OCI-LY1 (cell line): Measurements from ENCODE around the gene PRPF4.
"Not testable (repeated sequence)": the region's sequence is repeated elsewhere in the genome, so short reads cannot be mapped to it uniquely, and the experiment has no call there.

ENCODE experiments used
- H2AFZ ChIP-seq: fragments of 200-600 bp; sonication (generic), shearing (Covaris generic); 2 replicates; pipeline ENCODE4 v1.6.0; 2014; ENCODE audit warnings: antibody characterized with exemption, mild to moderate bottlenecking, low read length
- H3F3A ChIP-seq: fragments of 200-600 bp; sonication (generic), shearing (Covaris generic); 2 replicates; pipeline ENCODE4 v1.6.0; 2014; ENCODE audit warnings: mild to moderate bottlenecking, antibody characterized with exemption, low read length, moderate library complexity; ENCODE audit not compliant: insufficient read depth
- H3K27ac ChIP-seq: fragments of 200-600 bp; sonication (generic); 2 replicates; pipeline ENCODE4 v1.5.1; 2014; ENCODE audit warnings: low read length, mixed run types, mild to moderate bottlenecking, low read depth; ENCODE audit not compliant: poor library complexity, severe bottlenecking
- H3K27me3 ChIP-seq: fragments of 200-600 bp; sonication (generic); 2 replicates; pipeline ENCODE4 v1.6.0; 2014; ENCODE audit warnings: antibody characterized with exemption, mild to moderate bottlenecking, low read length, moderate library complexity; ENCODE audit not compliant: insufficient read depth
- H3K36me3 ChIP-seq: fragments of 200-600 bp; sonication (generic); 2 replicates; pipeline ENCODE4 v1.6.1; 2014; ENCODE audit warnings: mild to moderate bottlenecking, antibody characterized with exemption, low read length, moderate library complexity, mixed read lengths; ENCODE audit not compliant: insufficient read depth
- H3K4me1 ChIP-seq: fragments of 200-600 bp; sonication (generic); 2 replicates; pipeline ENCODE4 v1.5.1; 2014; ENCODE audit warnings: mild to moderate bottlenecking, low read length, moderate library complexity; ENCODE audit not compliant: insufficient read depth, severe bottlenecking
- H3K4me2 ChIP-seq: fragments of 200-600 bp; sonication (generic), shearing (Covaris generic); 2 replicates; pipeline ENCODE4 v1.6.1; 2014; ENCODE audit warnings: low read length
- H3K4me3 ChIP-seq: fragments of 200-600 bp; sonication (generic); 2 replicates; pipeline ENCODE4 v1.5.1; 2014; ENCODE audit warnings: low read length, low read depth, mild to moderate bottlenecking, mixed read lengths; ENCODE audit not compliant: poor library complexity, severe bottlenecking
- H3K79me2 ChIP-seq: fragments of 200-600 bp; shearing (Covaris generic); 2 replicates; pipeline ENCODE4 v1.6.1; 2016; ENCODE audit warnings: mixed run types, low read length, mixed read lengths; ENCODE audit not compliant: insufficient read depth
- H3K9ac ChIP-seq: fragments of 200-600 bp; sonication (generic), shearing (Covaris generic); 2 replicates; pipeline ENCODE4 v1.6.1; 2014; ENCODE audit warnings: mild to moderate bottlenecking, low read length, mixed read lengths
- H3K9me2 ChIP-seq: fragments of 200-600 bp; sonication (generic), shearing (Covaris generic); 2 replicates; pipeline ENCODE4 v1.6.1; 2014; ENCODE audit warnings: low read depth, mild to moderate bottlenecking, low read length, mixed read lengths
- H3K9me3 ChIP-seq: fragments of 200-600 bp; shearing (Covaris generic); 2 replicates; pipeline ENCODE4 v1.6.1; 2014; ENCODE audit warnings: low read length, mixed read lengths
- H4K20me1 ChIP-seq: fragments of 200-600 bp; sonication (generic), shearing (Covaris generic); 2 replicates; pipeline ENCODE4 v1.6.0; 2016; ENCODE audit warnings: mild to moderate bottlenecking, low read length; ENCODE audit not compliant: insufficient read depth
- CTCF ChIP-seq: fragments of 200-600 bp; sonication (generic), shearing (Covaris generic); IDR thresholded peaks from 2 replicates; pipeline ENCODE4 v1.5.1; 2017; ENCODE audit warnings: mild to moderate bottlenecking, antibody characterized with exemption, low read length, moderate library complexity, mixed read lengths
- EZH2 ChIP-seq: fragments of 200-600 bp; sonication (generic), shearing (Covaris generic); IDR thresholded peaks from 2 replicates; pipeline ENCODE4 v1.8.0; 2017; ENCODE audit warnings: borderline replicate concordance, mixed run types, mild to moderate bottlenecking, antibody characterized with exemption, low read length, moderate library complexity, mixed read lengths

Gene PRPF4

GRCh38 chr9:113231701-113232100 is 43.8 kb upstream of the PRPF4 start:
- no peak overlapping the region for H3K4me2 ChIP-seq
- no peak overlapping the region for H3K27ac ChIP-seq
- H3K79me2 ChIP-seq = no peaks in the 10 kb centered on the region
- no peak overlapping the region for H2AFZ ChIP-seq
- no peaks in the 10 kb centered on the region for H3K9me3 ChIP-seq
- H3F3A ChIP-seq = no peaks in the 10 kb centered on the region
- peaks cover 17% of the 10 kb centered on the region for H3K4me1 ChIP-seq
- TF ChIP-seq CTCF = no peak
- no peak for TF ChIP-seq EZH2
- no peaks in the 10 kb centered on the region for H3K9me2 ChIP-seq
- no peak overlapping the region for H3K4me3 ChIP-seq
- H3K36me3 ChIP-seq = no peaks in the 10 kb centered on the region
- no peak overlapping the region for H3K9ac ChIP-seq
- H3K27me3 ChIP-seq = no peaks in the 10 kb centered on the region
- no peaks in the 10 kb centered on the region for H4K20me1 ChIP-seq

GRCh38 chr9:113235701-113236255 is 39.7 kb upstream of the PRPF4 start:
- not testable (repeated sequence) for H3K27me3 ChIP-seq, H3K4me2 ChIP-seq, H4K20me1 ChIP-seq, H3K9me2 ChIP-seq, H3K9ac ChIP-seq, H3K4me3 ChIP-seq, H3K27ac ChIP-seq, H3K9me3 ChIP-seq, H3F3A ChIP-seq, H3K79me2 ChIP-seq, H3K36me3 ChIP-seq, H2AFZ ChIP-seq
- peaks cover 17% of the 10 kb centered on the region for H3K4me1 ChIP-seq

- TF ChIP-seq EZH2 (no peak), CTCF (no peak)
- H3K4me3 ChIP-seq = no peak overlapping the region
- no peaks in the 10 kb centered on the region for H3K9me3 ChIP-seq
- peaks cover 17% of the 10 kb centered on the region for H3K4me1 ChIP-seq
- no peaks in the 10 kb centered on the region for H3K36me3 ChIP-seq
- H3K9me2 ChIP-seq = no peaks in the 10 kb centered on the region
- no peak overlapping the region for H3K4me2 ChIP-seq
- H3K27me3 ChIP-seq = no peaks in the 10 kb centered on the region
- H3K9ac ChIP-seq = no peak overlapping the region
- no peak overlapping the region for H2AFZ ChIP-seq
- H3F3A ChIP-seq = no peaks in the 10 kb centered on the region
- no peak overlapping the region for H3K27ac ChIP-seq
- no peaks in the 10 kb centered on the region for H3K79me2 ChIP-seq
- no peaks in the 10 kb centered on the region for H4K20me1 ChIP-seq
Measured at GRCh38 chr9:113237026-113237425, 38.4 kb upstream of the PRPF4 start.

- Histone ChIP-seq H3K27ac (no peak overlapping the region), H3K4me3 (no peak overlapping the region), H3K4me1 (peaks cover 5% of the 10 kb centered on the region), H3K36me3 (no peaks in the 10 kb centered on the region), H3K4me2 (no peak overlapping the region), H3F3A (no peaks in the 10 kb centered on the region), H3K9ac (no peak overlapping the region), H2AFZ (no peak overlapping the region), H3K79me2 (no peaks in the 10 kb centered on the region), H4K20me1 (no peaks in the 10 kb centered on the region), H3K9me3 (no peaks in the 10 kb centered on the region), H3K27me3 (no peaks in the 10 kb centered on the region), H3K9me2 (no peaks in the 10 kb centered on the region)
- TF ChIP-seq CTCF (no peak), EZH2 (no peak)
Measured at GRCh38 chr9:113238202-113238858, 37.1 kb upstream of the PRPF4 start.
